IMR-90 (cell line): Measurements from ENCODE around the gene LCA5. TPM values are rescaled to one million over a fixed set of nuclear protein-coding genes. Genes with fewer than 3 reads are reported as not detected.
A peak's percentile ranks its signal among the peaks of the same experiment; 100 is the strongest.

Source experiments
- ATAC-seq: fragments of 200-7000 bp; cut with Tn5 transposase; 2 replicates; pipeline ENCODE4 v1.9.1; 2020; ENCODE audit warnings: low read depth, mild to moderate bottlenecking, moderate library complexity
- Bru-seq: library from RNA; stranded (reverse); fragments of 400-500 nt; gene quantifications from one replicate; lab custom pipeline; 2021; lab: Mats Ljungman, UMichigan
- BruChase-seq, 2 experiments: library from RNA; stranded (reverse); fragments of 400-500 nt; gene quantifications; one replicate each; lab custom pipeline; 2021; lab: Mats Ljungman, UMichigan
- BruUV-seq: library from RNA; stranded (reverse); fragments of 400-500 nt; replicated peaks from 2 replicates; lab custom pipeline; 2021; lab: Mats Ljungman, UMichigan
- CTCF ChIA-PET: fragments of 300-600 bp; formaldehyde crosslinking; extraction: SDS; loops from one replicate; lab custom pipeline; 2021; ENCODE audit warnings: antibody characterized with exemption; lab: Yijun Ruan, JAX
- POLR2A ChIA-PET: fragments of 300-600 bp; sonication (Branson Sonifier 250); formaldehyde crosslinking; loops from one replicate; lab custom pipeline; 2022; ENCODE audit warnings: antibody characterized with exemption; ENCODE audit not compliant: unreplicated experiment; lab: Charles Lee
- DNase-seq: peaks from one replicate; pipeline ENCODE4 v3.0.0; 2013
- H2AFZ ChIP-seq: replicated peaks from 2 replicates; pipeline ENCODE3; 2013; ENCODE audit warnings: low read length, mild to moderate bottlenecking; ENCODE audit not compliant: poor library complexity
- H2AK5ac ChIP-seq: 2 replicates; pipeline ENCODE4 v1.6.1; 2013; ENCODE audit warnings: low read depth, low read length, inconsistent platforms
- H2AK9ac ChIP-seq: replicated peaks from 2 replicates; pipeline ENCODE3; 2013; ENCODE audit warnings: mild to moderate bottlenecking, low read depth, low read length, moderate library complexity; ENCODE audit not compliant: poor library complexity
- H2BK120ac ChIP-seq: 2 replicates; pipeline ENCODE4 v1.6.1; 2013; ENCODE audit warnings: low read depth, low read length, inconsistent platforms
- H2BK15ac ChIP-seq: 3 replicates; pipeline ENCODE4 v1.6.1; 2013; ENCODE audit warnings: low read depth, low read length, inconsistent platforms
- H2BK20ac ChIP-seq: 2 replicates; pipeline ENCODE4 v1.6.1; 2013; ENCODE audit warnings: low read depth, mild to moderate bottlenecking, inconsistent platforms, low read length, moderate library complexity
- H2BK5ac ChIP-seq: 2 replicates; pipeline ENCODE4 v1.6.1; 2013; ENCODE audit warnings: mild to moderate bottlenecking, low read depth, low read length, inconsistent platforms; ENCODE audit not compliant: poor library complexity, severe bottlenecking
- H3K14ac ChIP-seq: replicated peaks from 2 replicates; pipeline ENCODE4 v1.6.1; 2013; ENCODE audit warnings: low read depth, low read length, inconsistent platforms
- H3K18ac ChIP-seq: 2 replicates; pipeline ENCODE4 v1.6.1; 2013; ENCODE audit warnings: low read depth, low read length, control low read depth
- H3K23ac ChIP-seq: 2 replicates; pipeline ENCODE4 v1.6.1; 2013; ENCODE audit warnings: low read depth, low read length, inconsistent platforms
- H3K27ac ChIP-seq: 2 replicates; pipeline ENCODE4 v1.5.1; 2013; ENCODE audit warnings: mild to moderate bottlenecking, control low read depth, low read length; ENCODE audit not compliant: insufficient read depth
- H3K27me3 ChIP-seq: 2 replicates; pipeline ENCODE4 v1.6.1; 2013; ENCODE audit warnings: low read length; ENCODE audit not compliant: control insufficient read depth, insufficient read depth
- H3K36me3 ChIP-seq: 2 replicates; pipeline ENCODE4 v1.6.1; 2013; ENCODE audit warnings: low read length, mixed read lengths; ENCODE audit not compliant: control insufficient read depth, insufficient read depth
- H3K4ac ChIP-seq: 2 replicates; pipeline ENCODE4 v1.6.1; 2013; ENCODE audit warnings: low read depth, low read length, inconsistent platforms
- H3K4me1 ChIP-seq: 2 replicates; pipeline ENCODE4 v1.6.1; 2013; ENCODE audit warnings: low read length, mixed read lengths; ENCODE audit not compliant: control insufficient read depth, insufficient read depth
- H3K4me2 ChIP-seq: 2 replicates; pipeline ENCODE4 v1.6.1; 2013; ENCODE audit warnings: low read depth, mild to moderate bottlenecking, control low read depth, low read length, moderate library complexity
- H3K4me3 ChIP-seq: 2 replicates; pipeline ENCODE4 v1.5.1; 2013; ENCODE audit warnings: low read depth, mild to moderate bottlenecking, control low read depth, low read length, moderate library complexity; ENCODE audit not compliant: insufficient read depth
- H3K56ac ChIP-seq: 2 replicates; pipeline ENCODE4 v1.6.1; 2013; ENCODE audit warnings: low read length, inconsistent platforms; ENCODE audit not compliant: insufficient read depth; ENCODE audit errors: extremely low read depth
- H3K79me1 ChIP-seq, 2 experiments: 2 replicates each; pipeline ENCODE4 v1.6.1; 2013; ENCODE audit warnings: low read length in 2 of 2, inconsistent platforms in 1 of 2, low read depth in 1 of 2
- H3K9ac ChIP-seq: 2 replicates; pipeline ENCODE4 v1.6.1; 2013; ENCODE audit warnings: low read depth, low read length, control low read depth
- H3K9me1 ChIP-seq: 2 replicates; pipeline ENCODE4 v1.6.1; 2013; ENCODE audit warnings: low read length, inconsistent platforms; ENCODE audit not compliant: insufficient read depth
- H3K9me3 ChIP-seq: 2 replicates; pipeline ENCODE4 v1.6.1; 2013; ENCODE audit warnings: low read length; ENCODE audit not compliant: control insufficient read depth, insufficient read depth
- H4K20me1 ChIP-seq: 2 replicates; pipeline ENCODE4 v1.6.1; 2013; ENCODE audit warnings: low read length, inconsistent platforms; ENCODE audit not compliant: insufficient read depth
- H4K5ac ChIP-seq: 2 replicates; pipeline ENCODE4 v1.6.1; 2013; ENCODE audit warnings: mild to moderate bottlenecking, low read depth, low read length, control low read depth
- H4K8ac ChIP-seq, 2 experiments: 2 replicates each; pipeline ENCODE4 v1.6.1; 2013; ENCODE audit warnings: low read depth in 2 of 2, low read length in 2 of 2, control low read depth in 1 of 2, inconsistent platforms in 1 of 2
- H4K91ac ChIP-seq: 2 replicates; pipeline ENCODE4 v1.6.1; 2013; ENCODE audit warnings: low read depth, low read length, inconsistent platforms; ENCODE audit not compliant: insufficient read depth
- CTCF ChIP-seq: conservative IDR thresholded peaks from 2 replicates; pipeline ENCODE4 v1.5.1; 2012; ENCODE audit warnings: mild to moderate bottlenecking, low read depth, low read length, improper control_type of control experiment
- FOS ChIP-seq: fragments of 150-350 bp; IDR thresholded peaks from 2 replicates; pipeline ENCODE4 v1.6.1; 2016; ENCODE audit warnings: low read depth, low read length
- MAZ ChIP-seq: IDR thresholded peaks from 2 replicates; pipeline ENCODE4 v1.6.1; 2012; ENCODE audit warnings: low read depth, mild to moderate bottlenecking, low read length, improper control_type of control experiment, moderate library complexity, borderline replicate concordance
- POLR2A ChIP-seq: IDR thresholded peaks from 2 replicates; pipeline ENCODE4 v1.6.1; 2012; ENCODE audit warnings: mild to moderate bottlenecking, low read depth, low read length
- WGBS, 2 experiments: methylation state at CpG; one replicate each; pipeline versions ENCODE4 v1.1.5 to v1.1.7; 2013; ENCODE audit warnings: missing lambda C conversion rate in 2 of 2; ENCODE audit not compliant: insufficient read length in 1 of 2; ENCODE audit errors: extremely low coverage in 2 of 2; 5-methylcytosine and 5-hydroxymethylcytosine counted together
- dilution Hi-C: fragments of 300-500 bp; cut with HindIII; formaldehyde crosslinking; loops from one replicate; pipeline ENCODE4 v1.14.3; 2018; ENCODE audit warnings: low sequenced_read_pairs; ENCODE audit not compliant: unreplicated experiment
- in situ Hi-C: fragments of 300-500 bp; cut with MboI; formaldehyde crosslinking; loops from 3 replicates; pipeline ENCODE4 v1.14.3; 2019; ENCODE audit warnings: low sequenced_read_pairs, inconsistent platforms, mixed read lengths
- intact Hi-C: fragments of 100-400 bp; cut with micrococcal nuclease; formaldehyde crosslinking; loops from 2 replicates; pipeline ENCODE4 v1.10.0; 2022
- long read RNA-seq: library from polyadenylated mRNA; unstranded; transcript quantifications from one replicate; pipeline ENCODE4 v2.0.0, GENCODE V29; 2021; ENCODE audit not compliant: unreplicated experiment
- polyA plus RNA-seq, 3 experiments: library from polyadenylated mRNA; depleted of rRNA; stranded (reverse); fragments of >200 nt; gene quantifications; 2 replicates each; pipeline ENCODE4 v1.2.3, GENCODE V29; 2012; ENCODE audit warnings: low replicate concordance in 1 of 3
- total RNA-seq: library from RNA; depleted of rRNA; stranded (reverse); fragments of >200 nt; gene quantifications from 2 replicates; pipeline ENCODE4 v1.2.3, GENCODE V29; 2012; rRNA removed

LCA5 gene
- 2.0 and 3.3 TPM in 2 replicates for total RNA-seq
- 0.87 and 1.2 TPM in 2 replicates for polyA plus RNA-seq (2012; rRNA removed)
- polyA plus RNA-seq (2012; cell fraction: cytosol; rRNA removed): 0.15 and 0.17 TPM in 2 replicates
- 0.16 and 0.95 TPM in 2 replicates for polyA plus RNA-seq (2012; cell fraction: nucleus; rRNA removed; ENCODE audit: low replicate concordance)
- percentile 47 among the genes with signal in this experiment for Bru-seq, nascent RNA
- BruChase-seq, experiment 1, labeled RNA remaining after a 6-hour chase: percentile 36 among the genes with signal in this experiment
- percentile 50 among the genes with signal in this experiment for BruChase-seq, experiment 2, labeled RNA remaining after a 2-hour chase
- long read RNA-seq, full-length matches to known transcripts: 1 of 6 reads
- long read RNA-seq, partial matches to known transcripts: 3 of 6 reads
- long read RNA-seq, other reads (novel, unspliced or antisense): 2 of 6 reads

DNA sequence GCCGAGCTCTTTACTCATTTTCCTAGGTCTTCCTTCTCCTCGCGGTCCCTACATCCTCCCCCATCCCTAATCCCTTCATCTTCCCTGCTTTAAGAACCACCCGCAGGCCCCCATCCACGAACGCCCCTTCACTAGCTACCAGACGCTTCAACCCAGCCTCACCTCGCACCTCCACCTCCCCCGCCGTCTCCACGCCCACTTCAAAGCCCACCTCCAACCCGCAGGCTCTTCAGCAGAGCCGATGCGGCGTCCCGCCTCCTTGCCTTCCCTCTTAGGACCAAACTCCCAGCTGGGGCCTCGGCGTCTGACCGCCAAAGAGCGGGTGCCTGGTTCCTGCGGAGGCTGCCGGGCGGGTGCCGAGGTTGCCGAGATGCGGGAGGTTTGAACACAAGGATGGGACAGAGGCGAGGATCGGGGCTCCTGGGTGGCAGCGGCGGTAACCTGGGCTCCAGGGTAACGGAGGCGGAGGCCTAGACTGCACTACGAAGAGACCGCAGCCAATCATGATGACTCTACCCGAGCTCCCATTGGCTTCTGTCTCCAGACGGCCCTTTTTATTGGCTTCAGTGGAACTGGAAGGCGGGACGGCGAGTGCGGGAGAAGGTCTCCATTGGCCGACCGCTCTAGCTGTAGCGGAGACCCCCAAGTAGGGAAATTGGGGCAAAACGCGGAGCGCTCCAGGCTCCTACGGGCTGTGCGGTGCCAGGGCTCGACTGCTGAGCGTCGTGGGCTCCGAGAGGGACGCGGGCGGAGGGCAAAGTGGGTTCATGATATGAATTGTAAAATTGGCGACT, at the start of gene LCA5:
Gene LCA5, minus strand, starts transcription at position 477 of the 794 bp plus-strand sequence. CDS start 18,536 bp downstream, outside the sequence.
- H2BK20ac ChIP-seq: peak within 1 kb of the TSS; percentile 31
- DNase-seq (peak; percentile 97), ATAC-seq (peak; percentile 98)
- ChIA-PET POLR2A (interaction anchor here (0.9 kb wide), 1 partner anchor 9 kb away, joined by 8 read pairs; no protein-coding TSS in a partner anchor), CTCF (no interaction called here)
- TF ChIP-seq FOS (0 out of 2 replicates have a peak, but pooled peaks have one; percentile 3), CTCF (no peak), POLR2A (0 out of 2 replicates have a peak, but pooled peaks have one; percentile 59), MAZ (peak; percentile 29; the same call in 1 of the 2 replicates)
- H2AFZ ChIP-seq: peak within 1 kb of the TSS; percentile 98
- H2BK15ac ChIP-seq: peak within 1 kb of the TSS; percentile 47; the same call in 2 of the 3 replicates
- peaks cover 12 to 14% of the 10 kb centered on the region in 2 experiments; a peak in 3 of 4 replicates for H3K79me1 ChIP-seq
- in situ Hi-C loops: loop anchor here (10.0 kb wide), 1 partner anchor 312 kb away; no protein-coding TSS in a partner anchor
- H3K4me3 ChIP-seq: peak within 1 kb of the TSS; percentile 91
- dilution Hi-C loops: no loop called here
- peak within 1 kb of the TSS; percentile 78 for H3K4ac ChIP-seq
- WGBS, 2 experiments: 0% methylated on average over 22 of the region's 56 CpGs; no CpG with 5 or more reads in 1 of the 2 experiments
- H3K9me1 ChIP-seq: no peaks in the 10 kb centered on the region
- H3K4me1 ChIP-seq: no peaks in the 10 kb centered on the region
- H2BK120ac ChIP-seq: peak within 1 kb of the TSS; percentile 56
- H3K27ac ChIP-seq: peak within 1 kb of the TSS; percentile 90
- peak within 1 kb of the TSS; percentile 75 for H3K4me2 ChIP-seq
- H3K18ac ChIP-seq: peak within 1 kb of the TSS; percentile 86
- intact Hi-C loops: loop anchor here (1.0 to 2.0 kb wide), 3 partner anchors 116 to 459 kb away; partner anchors contain the start of gene PHIP
- peak within 1 kb of the TSS; percentile 2; the same call in 1 of the 2 replicates for H2AK5ac ChIP-seq
- peak within 1 kb of the TSS; percentile 87 for H3K23ac ChIP-seq
- no peaks in the 10 kb centered on the region for H3K27me3 ChIP-seq
- H4K91ac ChIP-seq: peak within 1 kb of the TSS; percentile 61
- H3K9me3 ChIP-seq: no peaks in the 10 kb centered on the region
- BruUV-seq: no TSS peak
- H4K20me1 ChIP-seq: no peaks in the 10 kb centered on the region
- peak within 1 kb of the TSS; percentile 84 for H3K14ac ChIP-seq
- peak within 1 kb of the TSS; percentile 77 to 86 for H4K8ac ChIP-seq
- H3K56ac ChIP-seq: peak within 1 kb of the TSS; percentile 90
- peak within 1 kb of the TSS; percentile 67 for H4K5ac ChIP-seq
- H2AK9ac ChIP-seq: peak within 1 kb of the TSS; percentile 68
- H3K36me3 ChIP-seq: no peaks in the 10 kb centered on the region
- peak within 1 kb of the TSS; percentile 72 for H2BK5ac ChIP-seq
- peak within 1 kb of the TSS; percentile 94 for H3K9ac ChIP-seq
